Heart right ventricle (tissue), 16 donors: ENCODE results near the gene LRRC10. TPM values are rescaled to one million over a fixed set of nuclear protein-coding genes. Genes with fewer than 3 reads are reported as not detected.
A peak's percentile ranks its signal among the peaks of the same experiment; 100 is the strongest.

ENCODE experiments used
- ATAC-seq, 8 donors: fragments of 200-7000 bp; cut with Tn5 transposase; one replicate each; pipeline ENCODE4 v1.9.1; 2020; ENCODE audit warnings: mild to moderate bottlenecking in 8 of 8, moderate library complexity in 8 of 8, moderate number of reproducible peaks in 1 of 8
- DNase-seq, 2 donors: peaks; one replicate each; pipeline ENCODE4 v3.0.0-alpha.2; 2020
- H3K27ac ChIP-seq, 10 donors: fragments of 200-600 bp; sonication (generic) in 2 of 10; one replicate each; pipeline versions ENCODE4 v1.5.0 to v1.8.0; 2020 to 2022; ENCODE audit warnings: mild to moderate bottlenecking in 3 of 10
- H3K27me3 ChIP-seq, 7 donors: fragments of 200-600 bp; one replicate each; pipeline ENCODE4 v1.8.0; 2021 to 2022; ENCODE audit warnings: mild to moderate bottlenecking in 2 of 7
- H3K36me3 ChIP-seq, 9 donors: fragments of 200-600 bp; sonication (generic) in 1 of 9; one replicate each; pipeline versions ENCODE4 v1.5.0 to v1.8.0; 2020 to 2022; ENCODE audit warnings: mild to moderate bottlenecking in 2 of 9
- H3K4me1 ChIP-seq, 9 donors: fragments of 200-600 bp; sonication (generic) in 1 of 9; one replicate each; pipeline versions ENCODE4 v1.5.0 to v1.8.0; 2020 to 2022; ENCODE audit warnings: mild to moderate bottlenecking in 4 of 9
- H3K4me3 ChIP-seq, 10 donors: fragments of 200-600 bp; sonication (generic) in 2 of 10; one replicate each; pipeline versions ENCODE4 v1.5.0 to v1.8.0; 2020 to 2022; ENCODE audit warnings: mild to moderate bottlenecking in 7 of 10, moderate library complexity in 2 of 10
- H3K9me3 ChIP-seq, 11 donors: fragments of 200-600 bp in 10 of 11; sonication (generic) in 2 of 11; one replicate each; pipeline versions ENCODE4 v1.5.0 to v1.8.0; 2013 to 2022; ENCODE audit warnings: mild to moderate bottlenecking in 2 of 11, control low read depth in 1 of 11, moderate library complexity in 1 of 11
- WGBS, 2 donors: extraction: QIAGEN DNeasy Blood & Tissue Kit; methylation state at CpG; one replicate each; pipeline ENCODE4 v1.1.7; 2013; ENCODE audit warnings: inconsistent platforms in 1 of 2; 5-methylcytosine and 5-hydroxymethylcytosine counted together
- intact Hi-C, 10 donors: fragments of 100-400 bp; cut with DNase I; formaldehyde crosslinking; loops; one replicate each; pipeline versions ENCODE4 v1.11.1 to v1.14.2; 2022
- polyA plus RNA-seq, 2 donors: library from polyadenylated mRNA; stranded (reverse); fragments of 200-250 nt; gene quantifications; one replicate each; pipeline ENCODE4 v1.2.3, GENCODE V29; 2013
- total RNA-seq, 10 donors: library from RNA; stranded (reverse); fragmentation: NEBNext Ultra II Directional in 3 of 10; extraction: Animal tissue kit (Norgen Biotek cat#: 25700) in 3 of 10; gene quantifications; one replicate each; pipeline versions ENCODE4 v1.2.1 to v1.2.4, GENCODE V29; 2021 to 2023
- TF ChIP-seq, protein P1 (sequence below), 9 donors: fragments of 200-600 bp; sonication (generic) in 2 of 9; IDR thresholded peaks; one replicate each; pipeline versions ENCODE4 v1.5.0 to v1.8.0; 2021 to 2022; ENCODE audit warnings: antibody characterized with exemption in 9 of 9, mild to moderate bottlenecking in 5 of 9, moderate library complexity in 1 of 9
- donor health status: Arrhythmogenic right ventricular cardiomyopathy.
- donor health status: ischemic (EF 13 %, LVEDD 7.1; RV severe dilation, severe dysfunction).
- donor health status: healthy with polysubstance abuse.
- donor health status: DM: no; HTN: yes; CAD: no.
- donor health status: DM: no; HTN: no; CAD: no.
- donor health status: ischemic (EF 25% LVEDD 6.9; RV normal size, moderate dysfunction).
- donor health status: ischemic (EF 25% LVEDD 5.7; RV mildly dilated, moderate dysfunction).
- donor health status: healthy.
- donor health status: DM: yes; HTN: yes; CAD: no.
- donor health status: Ischemic cardiomyopathy.
- donor health status: ischemic (EF 35%, LVEDD 5.7; RV mildly dilated, moderate dysfunction).
- donor health status: nonischemic (EF 11% LVEDD 7.7; RV severe dilation, severe dysfunction).
- donor health status: DM: yes; HTN: yes; CAD: no.
- donor health status: PGD.
- donor health status: ischemic (EF 29% LVEDD 5.4; RV normal size, mild dysfunction).
- donor health status: nonischemic (EF 23%, LVEDD 6.1; RV moderate dilation, normal function).

LRRC10 gene
- total and polyA plus RNA-seq, 12 donors: 3.4 to 75.7 (median 39.2) TPM

DNA sequence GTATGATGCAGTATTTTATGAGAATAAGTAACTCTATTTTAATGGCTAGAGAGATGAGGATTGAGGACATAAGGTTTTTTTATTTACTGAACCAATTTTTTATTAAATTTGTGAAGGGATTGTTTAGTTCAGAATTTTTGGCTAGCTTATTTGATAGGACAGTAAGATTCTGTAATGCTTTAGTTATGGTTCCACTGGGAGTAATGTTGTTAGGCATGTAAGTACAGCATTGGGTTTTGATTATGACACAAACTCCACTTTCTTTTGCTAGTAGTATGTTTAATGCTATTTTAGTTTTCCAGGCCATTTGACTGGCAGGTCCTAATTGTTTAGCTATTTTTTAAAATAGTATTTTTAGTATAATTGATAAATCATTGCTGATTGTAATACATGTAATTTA lies 33.8 kb upstream of the LRRC10 start:
- intact Hi-C loops: loop anchor here in 2 of 10 donors (5.0 kb wide), 2 partner anchors 37 to 287 kb away; partner anchors contain the start of gene YEATS4 (in 1 of the 2)
- TF ChIP-seq, protein P1, sequence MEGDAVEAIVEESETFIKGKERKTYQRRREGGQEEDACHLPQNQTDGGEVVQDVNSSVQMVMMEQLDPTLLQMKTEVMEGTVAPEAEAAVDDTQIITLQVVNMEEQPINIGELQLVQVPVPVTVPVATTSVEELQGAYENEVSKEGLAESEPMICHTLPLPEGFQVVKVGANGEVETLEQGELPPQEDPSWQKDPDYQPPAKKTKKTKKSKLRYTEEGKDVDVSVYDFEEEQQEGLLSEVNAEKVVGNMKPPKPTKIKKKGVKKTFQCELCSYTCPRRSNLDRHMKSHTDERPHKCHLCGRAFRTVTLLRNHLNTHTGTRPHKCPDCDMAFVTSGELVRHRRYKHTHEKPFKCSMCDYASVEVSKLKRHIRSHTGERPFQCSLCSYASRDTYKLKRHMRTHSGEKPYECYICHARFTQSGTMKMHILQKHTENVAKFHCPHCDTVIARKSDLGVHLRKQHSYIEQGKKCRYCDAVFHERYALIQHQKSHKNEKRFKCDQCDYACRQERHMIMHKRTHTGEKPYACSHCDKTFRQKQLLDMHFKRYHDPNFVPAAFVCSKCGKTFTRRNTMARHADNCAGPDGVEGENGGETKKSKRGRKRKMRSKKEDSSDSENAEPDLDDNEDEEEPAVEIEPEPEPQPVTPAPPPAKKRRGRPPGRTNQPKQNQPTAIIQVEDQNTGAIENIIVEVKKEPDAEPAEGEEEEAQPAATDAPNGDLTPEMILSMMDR (IDR thresholded peaks at IDR 0.05): no peak

DNA sequence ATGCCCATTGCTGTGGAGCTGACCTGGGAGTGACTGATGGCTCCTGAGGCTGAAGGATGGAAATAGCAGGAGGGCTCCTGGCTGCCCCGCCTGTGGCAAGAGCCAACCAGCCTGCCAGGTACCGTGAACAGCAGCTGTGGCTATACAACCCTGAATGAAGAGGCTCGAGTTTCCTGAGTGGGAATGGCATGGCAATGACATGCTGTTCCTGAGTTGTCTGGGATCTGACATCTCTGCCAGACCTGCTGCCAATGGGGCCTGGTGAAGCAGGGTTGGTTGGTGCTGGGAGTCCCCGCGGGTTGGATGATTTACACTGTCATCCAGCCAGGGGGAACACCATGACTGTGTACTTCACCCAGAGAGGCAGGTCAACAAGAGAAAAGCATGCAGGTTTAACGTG lies 31.8 kb upstream of the LRRC10 start:
- no peak overlapping the region for H3K4me3 ChIP-seq
- WGBS, 2 donors: 44 to 59% methylated on average over 6 of the region's 6 CpGs
- H3K27ac ChIP-seq: peak overlapping the region in 3 of 10 donors; percentile 6 to 61 (median 10)
- peak; percentile 76 to 96 (median 82) for ATAC-seq
- peaks cover 0 to 8% (median 0%) of the 10 kb centered on the region in 9 donors for H3K4me1 ChIP-seq
- H3K27me3 ChIP-seq: no peaks in the 10 kb centered on the region
- DNase-seq: peak; percentile 28 to 52
- H3K9me3 ChIP-seq: no peaks in the 10 kb centered on the region
- TF ChIP-seq, protein P1 (IDR thresholded peaks at IDR 0.05): peak in 2 of 9 donors; percentile 20 to 29
- no peaks in the 10 kb centered on the region for H3K36me3 ChIP-seq
- intact Hi-C loops: loop anchor here in 3 of 10 donors (2.0 to 5.0 kb wide), 3 partner anchors 35 to 285 kb away; partner anchors contain the start of gene YEATS4 (in 1 of the 3)

More for the DNA sequence above, 33.8 kb upstream of the LRRC10 start:
- DNase-seq (no peak), ATAC-seq (no peak)
- Histone ChIP-seq H3K4me1 (peaks cover 0 to 13% (median 0%) of the 10 kb centered on the region in 9 donors), H3K9me3 (no peaks in the 10 kb centered on the region), H3K27ac (no peak overlapping the region), H3K4me3 (no peak overlapping the region), H3K27me3 (no peaks in the 10 kb centered on the region), H3K36me3 (no peaks in the 10 kb centered on the region)

DNA sequence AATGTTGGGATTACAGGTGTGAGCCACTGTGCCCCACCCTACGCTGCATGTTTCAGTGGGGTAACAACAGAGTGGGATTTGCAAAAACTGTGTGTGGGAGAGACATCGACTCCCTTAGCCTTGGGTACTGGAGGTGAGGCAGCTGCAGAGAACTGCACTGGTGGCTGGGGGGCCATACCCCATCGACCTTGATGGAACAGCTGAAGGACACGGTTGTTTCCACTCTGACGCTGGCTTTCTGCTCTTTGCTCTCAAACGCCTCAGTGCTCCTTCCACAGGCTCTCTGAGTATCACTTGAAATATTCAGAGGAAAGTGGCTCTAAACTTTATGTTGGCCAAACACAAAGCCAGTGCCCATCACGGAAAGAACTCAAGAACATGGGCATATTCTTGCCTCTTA lies 30.8 kb upstream of the LRRC10 start:
- intact Hi-C loops: loop anchor here in 2 of 10 donors (5.0 kb wide), 2 partner anchors 34 to 284 kb away; partner anchors contain the start of gene YEATS4 (in 1 of the 2)
- H3K27ac ChIP-seq: no peak overlapping the region
- H3K4me1 ChIP-seq: peaks cover 0 to 8% (median 0%) of the 10 kb centered on the region in 9 donors
- WGBS, 2 donors: 80 to 82% methylated on average over 7 of the region's 7 CpGs
- no peaks in the 10 kb centered on the region for H3K27me3 ChIP-seq
- no peaks in the 10 kb centered on the region for H3K9me3 ChIP-seq
- ATAC-seq (peak in 1 of 8 donors; percentile 43), DNase-seq (no peak)
- TF ChIP-seq, protein P1 (IDR thresholded peaks at IDR 0.05): no peak
- H3K36me3 ChIP-seq: no peaks in the 10 kb centered on the region
- H3K4me3 ChIP-seq: no peak overlapping the region

DNA sequence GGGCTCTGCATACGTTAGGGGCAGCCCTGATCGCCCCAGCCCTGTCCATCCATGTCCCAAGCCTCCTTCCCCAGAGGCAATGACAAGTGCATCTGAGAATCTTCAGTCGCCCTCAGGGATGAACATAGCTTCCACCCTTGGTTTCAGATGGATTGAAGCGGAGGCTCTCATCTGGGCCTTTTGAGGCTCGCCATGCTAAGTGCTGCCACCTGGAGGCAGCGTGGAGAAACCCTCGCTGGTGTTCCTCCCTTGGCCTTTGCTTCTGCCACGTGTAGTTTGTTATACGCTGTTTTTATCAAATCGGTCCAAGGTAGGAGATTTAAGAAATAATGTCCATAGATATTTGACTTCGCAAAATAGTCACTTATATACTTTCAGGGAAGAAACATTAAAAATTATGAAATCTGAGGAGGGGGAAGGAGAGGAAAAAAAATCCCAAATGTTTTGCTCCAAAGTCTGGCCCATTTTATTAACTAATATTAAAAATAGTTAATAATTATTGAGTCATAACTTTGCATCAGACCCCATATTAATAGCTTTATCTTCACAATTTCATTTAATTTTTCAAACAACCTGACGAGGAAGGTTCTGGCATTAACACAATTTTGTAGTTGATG lies 28.8 kb upstream of the LRRC10 start:
- ATAC-seq: peak; percentile 50 to 79 (median 60)
- intact Hi-C loops: loop anchor here in 6 of 10 donors (2.0 to 10.0 kb wide), 6 partner anchors 32 to 283 kb away; partner anchors contain the start of gene YEATS4 (in 3 of the 6)
- WGBS, 2 donors: 22 to 25% methylated on average over 12 of the region's 12 CpGs

More for the DNA sequence above, 28.8 kb upstream of the LRRC10 start:
- DNase-seq: peak; percentile 53 to 62
- H3K36me3 ChIP-seq: no peaks in the 10 kb centered on the region
- peaks cover 0 to 8% (median 0%) of the 10 kb centered on the region in 9 donors for H3K4me1 ChIP-seq
- no peaks in the 10 kb centered on the region for H3K9me3 ChIP-seq
- TF ChIP-seq, protein P1 (IDR thresholded peaks at IDR 0.05): peak; percentile 63 to 93 (median 86)
- H3K27ac ChIP-seq: no peak overlapping the region
- no peak overlapping the region for H3K4me3 ChIP-seq
- H3K27me3 ChIP-seq: no peaks in the 10 kb centered on the region
